ENCODE results near the gene PRKCD.

- TF ChIP-seq, protein P1, sequence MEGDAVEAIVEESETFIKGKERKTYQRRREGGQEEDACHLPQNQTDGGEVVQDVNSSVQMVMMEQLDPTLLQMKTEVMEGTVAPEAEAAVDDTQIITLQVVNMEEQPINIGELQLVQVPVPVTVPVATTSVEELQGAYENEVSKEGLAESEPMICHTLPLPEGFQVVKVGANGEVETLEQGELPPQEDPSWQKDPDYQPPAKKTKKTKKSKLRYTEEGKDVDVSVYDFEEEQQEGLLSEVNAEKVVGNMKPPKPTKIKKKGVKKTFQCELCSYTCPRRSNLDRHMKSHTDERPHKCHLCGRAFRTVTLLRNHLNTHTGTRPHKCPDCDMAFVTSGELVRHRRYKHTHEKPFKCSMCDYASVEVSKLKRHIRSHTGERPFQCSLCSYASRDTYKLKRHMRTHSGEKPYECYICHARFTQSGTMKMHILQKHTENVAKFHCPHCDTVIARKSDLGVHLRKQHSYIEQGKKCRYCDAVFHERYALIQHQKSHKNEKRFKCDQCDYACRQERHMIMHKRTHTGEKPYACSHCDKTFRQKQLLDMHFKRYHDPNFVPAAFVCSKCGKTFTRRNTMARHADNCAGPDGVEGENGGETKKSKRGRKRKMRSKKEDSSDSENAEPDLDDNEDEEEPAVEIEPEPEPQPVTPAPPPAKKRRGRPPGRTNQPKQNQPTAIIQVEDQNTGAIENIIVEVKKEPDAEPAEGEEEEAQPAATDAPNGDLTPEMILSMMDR (IDR thresholded peaks at IDR 0.05) = no peak
- no peak for TF ChIP-seq POLR2A (IDR thresholded peaks at IDR 0.05)
Observed at GRCh38 chr3:53174346-53175250, 13.6 kb downstream of the PRKCD start.

All from body of pancreas (tissue), 4 donors.